Stimulated activated naive CD4-positive, alpha-beta T cell (primary cell): ENCODE data around the gene CORO2B.

Experiments used
- DNase-seq, 6 experiments: peaks; one replicate each; lab custom pipeline; 2025; lab: John Stamatoyannopoulos, UW

Gene CORO2B

DNA sequence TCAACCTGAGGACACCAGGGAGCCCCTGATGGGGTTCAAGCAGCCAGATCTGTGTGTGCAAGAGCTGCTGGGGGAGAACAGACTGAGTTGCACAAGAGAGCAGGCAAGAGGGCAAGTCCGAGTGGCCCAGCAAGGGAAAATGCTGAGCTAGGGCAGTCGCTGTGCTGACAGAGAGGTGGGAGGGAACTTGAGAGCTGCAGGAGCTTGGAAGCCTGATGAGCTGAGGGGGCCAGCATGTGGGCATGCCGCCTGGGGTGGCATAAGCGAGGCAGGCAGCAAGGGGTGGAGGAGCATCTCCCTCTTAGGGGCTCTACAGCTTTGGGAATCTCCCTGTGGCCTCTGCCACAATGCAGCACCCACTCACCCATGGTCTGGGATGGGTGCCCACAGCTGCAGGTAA is 4.7 kb upstream of the CORO2B start:
- no peak for DNase-seq

DNA sequence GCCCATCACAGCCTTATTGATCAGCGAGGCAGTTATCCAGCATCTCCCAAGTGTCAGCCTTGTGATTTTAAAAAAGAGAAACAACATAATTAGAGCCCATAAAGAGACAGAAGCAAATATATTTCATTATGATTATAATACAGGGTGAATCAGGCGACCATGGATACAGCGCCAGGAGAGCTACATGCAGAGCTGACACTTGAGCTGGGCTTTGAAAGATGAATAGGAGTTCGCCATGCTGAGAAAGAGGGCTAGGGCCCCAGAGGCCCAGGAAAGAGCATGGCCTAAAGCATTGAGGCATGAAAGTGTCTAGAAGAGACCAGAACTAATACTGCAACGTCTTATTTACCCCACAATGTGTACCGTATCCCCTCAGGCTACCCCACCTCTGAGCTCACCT is 4.2 kb upstream of the CORO2B start:
- DNase-seq, result no peak

DNA sequence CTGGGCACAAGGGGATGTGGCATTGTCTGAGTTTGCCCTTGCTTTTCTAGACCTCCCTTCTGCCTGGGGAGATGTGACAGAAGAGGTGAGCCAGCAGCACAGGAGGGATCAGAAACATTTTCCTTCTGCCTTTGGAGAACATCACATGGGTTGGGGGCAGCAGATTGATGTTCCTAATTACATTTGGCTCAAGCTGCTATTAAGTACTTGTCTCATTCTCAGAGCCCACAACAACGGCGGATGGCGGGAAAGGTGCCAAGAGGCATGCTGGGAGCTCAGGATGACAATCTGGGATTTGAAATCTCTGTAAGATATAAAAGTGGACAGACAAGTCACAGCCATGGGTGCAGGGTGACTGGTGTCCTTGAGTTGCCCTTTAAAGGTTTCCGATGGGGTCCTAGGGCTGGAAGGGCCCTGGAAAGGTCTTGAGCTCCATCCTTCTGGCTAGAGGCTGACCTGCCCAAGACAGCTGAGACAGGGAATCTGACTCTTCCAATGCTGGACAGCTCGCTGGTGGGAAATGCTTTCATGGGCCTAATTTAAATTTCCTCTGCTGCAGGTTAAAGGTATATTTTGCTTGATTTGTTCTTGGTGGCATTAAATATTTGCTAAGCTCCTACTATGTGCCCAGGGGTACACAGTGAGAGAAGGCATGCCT is 2.4 kb upstream of the CORO2B start:
- DNase-seq, result no peak

DNA sequence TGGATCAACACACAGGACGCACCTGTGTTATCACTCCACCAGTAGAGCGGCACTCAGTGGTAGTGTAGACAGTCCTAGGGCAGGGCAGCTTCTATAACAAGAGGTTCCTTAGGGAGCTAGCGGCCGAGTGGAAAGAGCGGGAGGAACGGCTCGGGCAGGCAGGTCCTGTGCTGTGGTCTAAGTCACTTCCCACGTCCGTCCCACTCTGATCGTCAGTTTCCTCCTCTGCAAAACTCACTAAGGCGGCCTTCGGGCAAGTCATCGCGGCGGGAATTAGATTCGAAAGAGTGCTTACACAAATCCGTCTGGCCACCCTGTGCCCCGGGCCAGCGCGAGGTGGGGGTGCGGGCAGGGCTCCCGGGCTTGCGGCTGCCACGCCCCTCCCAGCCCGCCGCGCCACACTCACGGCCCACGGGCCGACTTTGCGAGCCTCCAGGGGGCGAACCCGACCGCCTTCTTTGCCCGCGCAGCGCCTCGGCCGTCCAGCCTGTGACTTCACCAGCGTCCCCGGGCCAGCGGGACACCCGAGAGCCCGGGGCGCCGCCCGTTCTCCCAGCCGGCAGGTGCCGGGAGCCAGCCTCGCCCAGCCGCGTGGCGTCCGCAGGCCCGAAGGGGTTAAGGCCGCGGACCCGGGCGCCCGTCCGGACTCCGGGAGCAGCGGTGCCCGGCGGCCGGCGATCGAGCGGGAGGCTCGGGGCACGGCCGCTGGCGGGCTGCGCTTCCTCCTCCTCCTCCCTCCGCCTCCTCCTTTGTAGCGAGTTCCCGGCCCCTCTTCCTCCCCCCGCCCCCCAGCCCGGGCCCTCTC is 416 bp upstream of the CORO2B start:
- DNase-seq, result peak in 1 of 6 experiments; percentile 14

DNA sequence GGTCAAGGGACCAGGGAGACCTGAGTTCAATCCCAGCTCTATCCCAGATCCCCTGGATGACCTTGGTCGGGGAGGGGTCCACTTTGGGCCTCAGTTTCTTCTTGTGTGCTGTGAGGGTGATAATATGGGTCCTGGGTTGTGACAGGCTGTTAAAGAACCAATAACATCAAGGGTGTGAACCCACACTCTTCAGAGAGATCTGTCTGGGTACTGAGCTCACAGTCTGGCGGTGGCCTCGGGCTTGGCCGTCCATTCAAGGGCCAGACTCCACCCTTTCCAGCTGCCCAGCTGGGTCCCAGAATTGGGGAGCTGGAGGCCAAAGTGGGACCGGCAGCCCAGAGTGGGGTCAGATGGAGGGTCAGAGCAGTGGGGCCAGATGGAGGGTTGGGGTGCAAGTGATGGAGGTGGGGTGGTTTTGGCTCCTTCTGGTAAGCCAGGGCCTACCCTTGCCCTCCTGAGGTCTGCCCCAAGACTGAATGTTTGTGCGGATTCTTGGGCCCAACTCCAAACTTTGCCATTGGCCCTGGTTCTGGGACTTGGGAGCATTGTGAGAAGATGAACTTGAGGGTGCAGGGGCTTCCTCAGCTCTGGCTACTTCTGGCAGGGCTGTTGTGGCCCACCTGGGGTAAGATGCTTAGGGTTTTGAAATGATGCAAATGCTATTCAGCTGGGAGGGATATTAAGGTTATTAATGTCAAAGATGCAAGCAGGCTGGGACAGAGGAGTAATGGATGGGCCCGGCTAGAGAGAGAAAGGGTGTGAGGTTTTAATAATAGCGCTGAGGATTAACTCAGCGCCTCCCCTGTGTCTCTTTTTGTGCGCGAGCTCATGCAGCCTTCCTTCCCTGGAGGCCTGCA is 1.5 kb downstream of the CORO2B start:
- no peak for DNase-seq

DNA sequence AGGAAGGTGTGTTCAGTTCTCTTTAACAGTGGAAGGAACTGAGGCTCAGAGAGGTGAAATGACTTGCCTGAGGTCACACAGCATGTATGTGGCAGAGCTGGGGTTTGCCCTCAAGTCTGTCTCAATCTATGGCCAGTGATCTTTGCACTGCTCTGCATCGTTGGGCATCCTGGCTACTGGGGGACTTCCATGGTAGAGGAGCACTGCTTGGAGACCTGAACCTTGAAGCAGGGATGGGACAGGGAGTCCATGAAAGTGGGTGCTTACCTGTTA is 2.0 kb downstream of the CORO2B start:
- DNase-seq, result no peak

DNA sequence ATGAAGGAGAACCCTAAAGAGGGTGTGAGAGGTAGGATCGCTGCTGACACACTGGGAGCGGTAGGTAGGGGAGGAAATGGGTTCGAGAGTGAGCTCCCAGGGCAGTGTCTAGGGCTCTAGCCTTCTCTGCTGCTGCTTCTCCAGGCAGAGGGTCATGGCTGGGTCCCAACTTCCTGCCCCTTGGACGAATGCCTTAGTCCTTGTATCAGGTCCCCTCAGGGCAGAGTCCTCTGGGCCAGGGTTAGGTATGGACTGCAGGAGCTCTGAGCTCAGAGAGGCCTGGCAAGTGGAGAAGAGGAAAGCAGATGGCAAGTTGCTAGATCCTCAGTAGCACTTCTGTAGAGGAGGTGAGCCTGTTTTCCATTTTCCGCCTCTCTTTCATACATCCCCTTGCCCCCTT is 2.9 kb downstream of the CORO2B start:
- no peak for DNase-seq

DNA sequence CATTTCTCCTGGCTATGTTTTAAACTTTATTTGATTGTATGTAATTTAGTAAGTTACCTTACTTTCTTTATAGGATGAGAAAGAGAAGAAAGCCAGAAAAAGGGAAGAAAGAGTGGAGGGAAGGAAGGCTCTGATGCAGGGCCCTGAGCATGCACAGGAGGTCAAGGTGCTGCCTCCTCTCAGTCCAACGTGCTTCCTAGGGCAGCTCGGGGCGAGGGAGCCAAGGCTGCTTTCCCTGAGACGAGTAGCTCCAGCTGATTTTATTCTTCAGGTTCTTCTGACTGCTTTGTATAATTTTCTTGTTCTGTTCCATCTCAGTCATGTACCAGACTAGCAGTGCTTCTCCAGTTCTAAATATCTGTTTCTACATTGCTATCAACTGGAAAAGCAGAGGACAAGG is 3.4 kb downstream of the CORO2B start:
- DNase-seq, result no peak

DNA sequence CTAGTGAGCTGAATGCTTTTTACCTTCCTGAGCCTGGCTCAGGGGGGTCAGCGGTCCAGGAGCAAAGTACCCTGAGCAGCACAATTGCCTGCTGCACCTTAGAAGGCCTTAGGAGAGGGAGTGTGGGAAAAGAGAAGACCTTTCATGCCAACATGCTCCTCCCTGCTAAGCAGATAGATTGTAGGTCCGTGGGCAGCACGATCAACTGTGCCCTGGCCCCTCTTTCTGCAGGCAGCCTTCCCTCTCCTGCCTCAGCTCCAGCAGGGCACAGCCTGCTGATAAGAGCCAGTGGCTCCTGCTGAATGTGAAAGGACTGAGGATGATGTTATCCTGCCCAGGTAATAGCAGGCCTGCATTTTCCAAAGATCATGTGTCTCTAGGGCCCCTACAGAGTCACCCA is 4.1 kb downstream of the CORO2B start:
- DNase-seq, result no peak

DNA sequence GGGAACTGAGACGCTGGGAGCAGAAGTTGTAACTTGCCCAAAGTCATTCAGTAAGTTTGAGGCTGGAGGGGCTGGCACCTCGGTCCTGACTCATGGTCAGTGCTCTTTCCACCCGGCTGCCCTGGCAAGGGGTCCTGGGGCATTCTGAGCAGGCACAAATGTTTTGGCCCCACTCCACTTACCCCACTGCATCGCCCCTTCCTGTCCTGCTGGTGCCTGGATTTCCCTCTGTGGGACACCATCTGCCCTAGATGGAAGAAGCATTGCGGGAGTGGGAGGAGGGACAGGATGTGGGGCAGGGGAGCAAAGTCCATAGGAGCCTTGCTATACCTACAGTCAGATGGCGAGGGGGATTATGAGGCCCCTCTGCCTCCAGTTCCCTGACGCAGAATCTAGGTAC is 4.5 kb downstream of the CORO2B start:
- no peak for DNase-seq

DNA sequence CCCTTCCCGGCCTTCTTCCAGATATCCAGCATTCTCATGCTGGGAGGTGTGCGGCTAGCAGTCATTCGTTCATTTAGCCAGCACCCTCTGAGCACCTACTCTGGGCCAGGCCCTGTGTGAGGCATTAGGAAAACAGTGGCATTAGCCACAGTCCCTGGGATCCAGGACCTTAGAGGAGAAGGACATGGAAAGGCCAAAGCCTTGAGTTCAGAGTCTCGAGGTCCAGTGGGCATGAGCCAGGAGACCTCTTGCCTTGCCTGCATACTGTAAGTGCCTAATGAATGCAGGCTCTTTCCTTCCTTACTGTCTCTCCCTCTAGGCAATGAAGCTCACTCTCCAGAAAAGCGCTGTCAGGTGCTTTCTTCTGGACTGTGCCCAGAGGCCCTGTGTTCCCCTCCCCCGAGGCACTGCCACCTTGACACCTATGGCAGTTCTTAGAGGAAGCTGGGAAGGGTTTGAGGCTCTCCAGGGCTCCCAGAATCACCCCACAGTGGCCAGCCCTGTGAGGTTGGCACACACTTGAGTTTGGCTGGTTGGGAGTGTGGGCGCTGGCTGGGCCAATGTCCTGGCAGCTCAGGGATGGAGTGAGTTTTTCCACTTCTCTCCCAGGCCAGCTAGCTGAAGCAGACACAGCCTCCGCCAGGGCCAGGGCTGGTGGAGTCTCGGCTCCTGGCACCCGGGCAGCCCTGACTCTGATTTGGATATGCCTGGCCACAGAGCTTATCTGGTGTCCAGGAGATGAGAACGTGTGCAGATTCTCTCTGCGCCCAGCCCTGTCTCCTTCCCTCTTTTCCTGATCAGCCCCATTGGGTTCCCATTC is 5.4 kb downstream of the CORO2B start:
- DNase-seq, result no peak

DNA sequence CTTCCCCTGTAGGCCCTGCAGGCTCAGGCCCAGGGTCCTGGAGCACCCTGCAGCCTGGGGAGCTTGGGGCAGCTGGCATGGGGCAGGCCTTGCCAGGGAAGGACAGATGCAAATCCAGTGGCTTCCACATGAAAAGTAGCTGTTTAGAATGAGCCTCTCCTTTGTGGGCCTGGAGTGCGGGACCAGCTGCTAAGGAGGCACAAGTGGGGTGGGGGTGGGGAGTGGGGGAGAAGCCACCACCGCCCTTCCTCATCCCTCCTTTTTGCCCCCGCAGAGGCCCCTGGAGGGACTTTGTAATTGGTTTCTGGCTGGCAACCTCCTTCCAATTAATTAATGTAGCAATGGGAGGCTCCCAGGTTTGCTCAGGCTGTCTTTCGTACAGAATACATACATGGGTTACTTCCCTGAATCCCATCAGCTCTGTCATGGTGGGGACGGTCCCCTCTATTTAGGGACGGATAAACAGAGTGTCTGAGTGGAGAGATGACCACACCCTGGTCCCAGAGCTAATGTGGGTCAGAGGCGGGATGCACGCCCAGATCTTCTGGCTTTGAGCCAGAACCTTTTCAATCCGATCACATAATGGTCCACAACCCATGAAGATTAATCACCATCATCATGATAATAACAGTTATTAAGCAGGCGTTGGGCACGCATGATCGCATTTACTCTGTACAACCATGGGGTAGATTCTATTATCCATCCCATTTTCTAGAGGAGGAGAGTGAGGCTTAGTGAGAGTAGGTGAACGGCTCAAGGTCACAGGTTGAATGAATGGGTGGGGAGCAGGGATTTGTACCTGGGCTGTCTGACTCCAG is 6.2 kb downstream of the CORO2B start:
- DNase-seq, result no peak

DNA sequence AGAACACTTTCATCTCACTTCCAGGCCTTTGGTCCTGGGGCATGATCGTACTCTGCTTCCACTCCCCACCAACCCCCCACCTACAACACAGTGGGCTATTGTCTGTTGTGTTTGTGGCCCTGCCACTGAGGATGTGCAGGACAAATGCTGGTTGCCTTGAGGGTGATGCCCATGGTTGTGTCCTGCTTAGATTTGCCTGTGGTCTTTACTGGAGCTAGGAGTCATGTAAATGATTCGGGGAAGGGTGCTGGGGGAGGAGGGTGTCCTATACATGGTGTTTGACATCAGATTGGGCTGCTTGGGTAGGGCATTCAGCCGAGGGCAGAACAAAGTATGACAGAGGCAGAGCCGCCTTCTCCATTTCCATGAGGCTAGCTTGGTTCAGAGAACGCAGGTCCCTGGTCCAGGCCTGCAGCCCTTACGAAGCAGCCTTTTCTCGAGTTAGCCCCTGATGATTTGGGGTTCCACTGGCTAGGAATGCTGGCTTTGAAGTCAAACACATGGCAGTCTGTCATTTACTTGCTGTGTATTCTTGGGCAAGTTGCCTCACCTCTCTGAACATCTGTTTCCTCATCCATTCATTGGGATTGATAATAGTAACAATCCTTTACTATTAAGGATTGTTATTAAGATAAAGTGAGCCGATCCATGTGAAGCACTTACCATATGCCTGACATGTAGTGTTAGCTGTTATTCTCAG is 6.9 kb downstream of the CORO2B start:
- no peak for DNase-seq

DNA sequence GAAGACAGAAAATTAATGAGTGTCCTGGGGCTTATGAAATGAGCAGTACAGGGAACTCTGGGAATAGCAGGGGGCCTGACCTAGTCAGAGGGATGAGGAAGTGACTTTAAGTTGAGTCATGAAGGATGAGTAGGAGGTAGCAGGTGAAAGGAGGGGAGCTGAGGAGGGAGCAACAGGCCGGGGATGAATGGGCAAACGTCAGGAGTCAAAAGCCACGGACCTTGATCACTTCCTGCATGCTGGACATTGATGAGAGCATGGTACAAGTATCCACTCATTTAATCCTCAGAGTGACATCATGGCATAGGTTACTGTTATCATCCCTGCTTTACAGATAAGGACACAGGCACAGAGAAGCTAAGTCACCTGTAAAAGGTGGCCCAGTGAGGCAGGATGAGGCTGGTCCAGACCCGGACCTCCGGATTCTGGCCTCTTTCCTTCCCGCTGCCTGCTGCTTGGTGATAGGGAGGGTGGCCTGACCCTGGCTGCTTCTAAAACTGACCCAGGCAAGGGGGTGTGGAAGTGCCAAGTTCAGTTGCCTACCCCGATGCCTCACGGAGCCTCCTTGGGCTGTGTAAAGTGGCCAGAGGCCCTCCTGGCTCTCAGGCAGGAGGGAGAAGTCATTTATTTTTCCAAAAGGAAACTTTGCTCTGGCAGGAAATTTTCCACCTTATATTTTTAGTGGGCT is 7.6 kb downstream of the CORO2B start:
- no peak for DNase-seq

DNA sequence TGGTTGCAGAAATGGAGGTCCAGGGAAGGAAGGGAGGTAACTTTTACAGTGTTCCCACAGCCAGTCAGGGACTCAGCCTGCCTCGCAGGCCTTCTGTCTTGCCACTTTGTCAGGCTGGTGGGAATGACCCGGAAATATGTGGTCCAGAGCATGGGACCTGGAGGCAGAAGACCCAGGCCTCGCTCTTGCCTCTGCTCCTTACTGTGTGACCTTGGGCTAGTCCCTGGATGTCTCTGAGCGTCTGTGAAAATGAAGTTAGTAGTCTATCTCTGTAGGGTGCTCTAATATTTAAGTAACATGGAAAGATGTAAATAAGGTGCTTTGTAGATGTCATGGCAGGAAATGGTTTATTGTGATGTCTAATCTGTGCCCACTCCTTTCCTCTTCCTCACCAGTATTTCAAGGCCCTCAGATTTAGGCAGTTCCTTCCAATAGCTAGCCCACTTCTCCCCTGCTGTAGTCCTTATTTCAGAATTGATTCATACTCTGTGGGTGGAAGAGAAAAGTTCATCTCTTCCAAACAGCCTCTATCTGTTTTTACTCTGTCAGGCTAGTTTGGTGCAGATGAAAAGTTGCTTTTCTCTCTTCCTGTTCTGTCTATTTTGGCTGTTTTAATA is 9.1 kb downstream of the CORO2B start:
- no peak for DNase-seq

DNA sequence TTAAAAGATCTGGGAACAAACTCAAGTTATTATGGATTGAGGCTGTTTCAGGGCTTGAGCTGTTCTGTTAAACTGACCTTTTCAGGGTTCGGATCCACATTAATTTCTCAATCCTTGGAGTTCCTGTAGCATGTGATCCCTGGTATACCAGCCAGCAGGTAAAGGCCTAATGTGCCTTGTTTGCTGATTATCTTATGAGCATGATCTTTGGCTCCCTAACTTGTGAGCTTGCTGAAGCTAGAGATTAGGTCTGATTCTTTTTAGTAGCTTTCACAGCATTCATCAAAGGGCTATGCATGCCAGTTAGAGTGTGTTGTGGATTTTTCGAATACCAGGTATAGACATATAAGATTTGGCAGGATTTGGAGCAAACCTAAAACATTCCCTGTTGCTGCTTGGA is 10.3 kb downstream of the CORO2B start:
- no peak for DNase-seq

DNA sequence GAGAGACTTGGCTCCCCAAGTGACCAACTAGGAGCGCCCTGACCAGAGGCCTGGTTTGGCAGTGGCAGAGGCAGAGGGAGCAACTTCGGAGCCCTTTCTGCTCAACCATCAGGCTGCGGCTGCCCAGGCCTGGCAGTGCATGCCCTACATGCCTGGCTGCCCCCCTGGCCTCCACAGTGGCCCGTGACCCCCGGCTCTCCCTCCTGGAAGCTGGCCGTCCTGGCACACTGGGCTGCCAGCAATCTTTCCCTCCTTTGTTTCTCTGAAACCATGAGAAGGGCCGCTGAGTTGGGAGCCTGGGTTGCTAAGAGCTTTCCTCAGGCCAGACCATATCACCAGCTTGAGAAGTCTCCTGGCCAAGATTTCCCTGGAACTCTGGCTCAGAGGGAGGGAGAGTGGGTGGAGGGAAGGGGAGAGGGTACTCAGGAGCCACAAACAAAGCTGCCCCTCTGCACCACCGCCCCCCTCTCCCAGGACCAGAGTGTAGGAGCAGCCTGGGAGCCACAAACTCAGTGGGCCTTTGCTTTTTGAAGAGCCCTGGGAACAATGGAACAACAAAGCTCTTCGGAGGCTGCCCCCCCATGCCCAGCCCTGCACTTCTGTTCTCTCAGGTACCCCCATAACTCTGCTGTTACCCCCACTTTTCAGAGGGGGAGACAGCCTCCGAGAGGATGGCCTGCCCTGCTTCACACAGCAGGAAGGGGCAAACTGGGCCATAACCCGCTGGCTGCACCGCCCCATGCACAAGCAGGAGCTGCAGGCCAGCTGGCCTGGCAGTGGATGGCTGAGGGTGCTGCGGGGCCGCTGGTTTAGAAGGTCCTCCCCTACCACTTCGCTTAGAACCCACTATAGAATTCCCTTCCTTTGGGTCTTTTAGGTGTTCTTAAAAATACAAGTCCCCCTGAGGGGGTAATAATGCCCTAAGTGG is 11.3 kb downstream of the CORO2B start:
- DNase-seq, result no peak

DNA sequence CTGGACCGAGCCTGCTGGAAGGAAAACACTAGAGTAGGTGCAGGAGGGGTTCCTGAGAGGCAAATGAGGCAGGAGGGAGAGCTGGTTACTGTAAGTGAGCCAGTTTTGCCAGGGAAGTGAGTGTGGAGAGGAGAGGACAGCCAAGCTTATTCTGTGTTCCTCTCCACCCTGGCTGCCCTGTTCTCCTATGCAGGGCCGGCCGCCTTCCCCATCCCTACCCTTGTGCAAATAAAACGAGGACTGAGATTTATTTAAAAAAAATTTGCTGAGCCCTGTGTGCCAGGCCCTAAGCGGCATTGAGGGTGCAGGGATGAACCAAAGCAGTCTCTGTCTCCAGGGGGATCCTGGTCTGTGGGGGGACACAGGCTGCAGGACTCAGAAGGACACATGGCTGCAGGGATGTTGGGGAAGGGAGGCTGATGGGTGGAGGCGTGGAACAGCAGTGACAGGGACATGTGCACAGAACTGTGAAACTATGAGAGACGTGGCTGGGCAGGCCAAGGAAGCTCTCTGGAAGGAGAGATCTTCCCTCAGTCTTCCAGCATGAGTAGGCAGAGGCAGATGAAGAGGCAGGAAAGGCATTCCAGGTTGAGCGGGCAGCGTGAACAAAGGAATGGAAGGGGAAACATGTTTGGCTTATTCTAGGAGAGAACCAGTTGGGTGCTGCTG is 12.1 kb downstream of the CORO2B start:
- DNase-seq, result no peak
